NK-92 treated with Interleukin-12 subunit alpha and Interleukin-12 subunit beta, amount 100 ng/mL, for 24 hours (cell line): ENCODE results near the gene RAD51B.
"Not testable (repeated sequence)": the region's sequence is repeated elsewhere in the genome, so short reads cannot be mapped to it uniquely, and the experiment has no call there.

Experiments used
- DNase-seq: peaks from one replicate; lab custom pipeline; 2025; lab: John Stamatoyannopoulos, UW

Gene RAD51B

DNA sequence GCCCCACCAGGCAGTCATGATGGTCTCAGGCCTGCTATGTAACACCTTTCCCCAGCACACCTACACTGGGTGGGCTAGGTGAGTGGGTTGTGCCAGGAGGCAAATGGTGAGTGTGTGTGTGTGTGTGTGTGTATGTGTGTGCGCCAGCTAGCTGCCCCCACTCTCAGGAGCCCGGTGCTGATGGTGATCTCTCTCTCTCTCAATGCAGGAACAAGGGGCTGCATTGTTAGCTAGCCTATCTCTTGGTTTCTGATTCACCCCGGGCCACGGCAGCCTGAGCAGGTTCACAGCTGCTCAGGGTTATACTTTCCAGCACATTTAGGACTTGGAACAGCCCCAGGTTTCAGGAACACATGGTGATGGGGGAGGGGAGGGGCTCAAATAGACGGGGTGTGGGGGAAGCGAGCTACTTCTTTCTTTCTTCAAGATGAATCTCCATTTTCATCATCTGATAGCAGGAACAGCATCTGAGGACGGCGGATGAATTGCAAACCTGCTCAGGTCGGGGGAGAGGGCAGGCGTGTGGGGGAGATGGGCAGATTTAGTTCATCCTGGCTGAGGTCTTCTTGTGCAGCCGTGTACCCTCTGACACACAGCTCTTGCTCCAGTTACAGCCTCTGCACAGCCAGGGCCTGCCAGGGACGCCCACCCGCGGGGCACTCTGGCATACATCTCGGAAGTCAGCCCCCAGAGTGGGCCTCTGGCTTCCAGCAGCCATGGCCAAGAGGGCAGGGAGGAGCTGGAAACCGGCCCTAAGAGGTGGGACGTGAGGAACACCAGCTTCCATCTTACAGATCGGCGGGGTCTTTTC, 835.6 kb downstream of the RAD51B start:
- no peak for DNase-seq

- DNase-seq = no peak
Observed at GRCh38 chr14:68655911-68656316, 836.3 kb downstream of the RAD51B start.

GRCh38 chr14:68656452-68656851, 836.9 kb downstream of the RAD51B start:
- no peak for DNase-seq

DNA sequence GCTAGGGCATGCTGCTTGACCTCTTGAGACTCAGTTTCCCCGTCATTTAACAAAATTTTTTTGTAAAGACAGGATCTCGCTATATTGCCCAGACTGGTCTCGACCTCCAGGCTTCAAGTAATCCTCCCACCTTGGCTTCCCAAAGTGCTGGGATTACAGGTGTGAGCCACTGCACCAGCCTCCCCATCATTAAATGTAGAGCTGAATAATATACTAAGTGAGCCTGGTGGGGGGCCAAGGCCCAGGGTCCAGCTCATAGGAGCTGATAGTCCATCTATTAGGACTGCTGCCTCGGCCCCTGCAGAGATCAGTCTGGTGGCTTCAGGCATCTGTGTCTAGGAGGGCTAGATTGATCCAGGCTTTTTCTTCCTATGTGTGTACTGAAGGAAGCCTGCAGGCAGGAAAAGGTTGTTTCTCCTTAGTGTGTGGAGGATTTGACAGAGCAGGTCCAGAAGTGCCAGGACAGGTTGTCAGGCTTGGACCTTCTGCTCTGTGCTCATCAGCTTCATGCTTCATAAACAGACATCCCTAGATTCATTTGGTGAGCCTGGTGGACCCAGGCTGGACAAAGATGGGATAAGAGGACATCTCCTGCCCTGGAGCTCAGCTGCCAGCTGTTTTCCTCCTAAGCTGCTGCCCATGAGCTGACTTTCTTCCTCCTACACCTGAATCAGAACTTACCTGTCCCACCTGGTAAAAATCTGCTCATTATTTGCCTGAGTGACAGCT, 837.9 kb downstream of the RAD51B start:
- no peak for DNase-seq

DNA sequence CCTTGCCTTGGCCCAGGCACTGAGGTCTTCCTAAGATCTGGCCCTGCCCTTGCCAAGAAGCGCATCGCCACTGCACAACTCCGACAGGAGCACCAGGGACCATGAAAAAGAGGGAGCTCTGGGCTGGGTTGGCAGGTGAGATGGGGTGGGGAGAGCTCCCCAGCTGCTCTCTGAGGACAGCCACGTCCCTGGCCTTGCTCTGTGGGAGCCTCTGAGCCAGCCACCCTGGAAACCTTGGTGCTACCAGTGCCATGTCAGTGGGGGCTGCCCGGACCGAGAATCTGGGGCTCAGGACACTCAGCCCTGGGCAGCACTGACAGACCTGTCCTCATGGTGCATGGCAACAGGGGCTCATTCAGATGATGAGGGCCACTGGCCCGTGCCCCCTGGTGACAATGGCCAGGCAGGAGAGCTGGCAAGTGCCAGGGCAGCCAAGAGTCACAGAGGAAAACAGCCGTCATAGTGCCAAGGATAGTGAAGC, 838.5 kb downstream of the RAD51B start:
- no peak for DNase-seq

- no peak for DNase-seq
Observed at GRCh38 chr14:68658943-68659931, 839.7 kb downstream of the RAD51B start.

DNA sequence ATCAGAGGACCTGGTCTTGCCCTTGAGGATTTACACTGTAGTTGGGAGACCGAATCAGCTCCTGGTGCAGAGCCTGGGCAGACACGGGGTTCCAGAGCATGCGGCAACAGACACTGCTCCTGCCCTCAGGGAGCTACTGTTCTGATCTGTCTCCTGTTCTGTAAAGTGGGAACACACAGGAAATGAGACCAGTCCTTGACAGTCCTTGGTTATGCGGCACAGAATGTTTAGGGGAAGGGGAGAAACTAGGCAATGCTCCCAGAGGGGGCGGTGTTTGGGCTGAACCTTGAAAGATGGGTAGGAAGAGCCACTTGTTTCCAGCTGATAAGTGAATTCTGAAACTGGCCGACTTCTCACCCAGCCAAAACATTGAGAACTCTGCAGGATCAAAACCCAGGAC, 840.9 kb downstream of the RAD51B start:
- DNase-seq = no peak

DNA sequence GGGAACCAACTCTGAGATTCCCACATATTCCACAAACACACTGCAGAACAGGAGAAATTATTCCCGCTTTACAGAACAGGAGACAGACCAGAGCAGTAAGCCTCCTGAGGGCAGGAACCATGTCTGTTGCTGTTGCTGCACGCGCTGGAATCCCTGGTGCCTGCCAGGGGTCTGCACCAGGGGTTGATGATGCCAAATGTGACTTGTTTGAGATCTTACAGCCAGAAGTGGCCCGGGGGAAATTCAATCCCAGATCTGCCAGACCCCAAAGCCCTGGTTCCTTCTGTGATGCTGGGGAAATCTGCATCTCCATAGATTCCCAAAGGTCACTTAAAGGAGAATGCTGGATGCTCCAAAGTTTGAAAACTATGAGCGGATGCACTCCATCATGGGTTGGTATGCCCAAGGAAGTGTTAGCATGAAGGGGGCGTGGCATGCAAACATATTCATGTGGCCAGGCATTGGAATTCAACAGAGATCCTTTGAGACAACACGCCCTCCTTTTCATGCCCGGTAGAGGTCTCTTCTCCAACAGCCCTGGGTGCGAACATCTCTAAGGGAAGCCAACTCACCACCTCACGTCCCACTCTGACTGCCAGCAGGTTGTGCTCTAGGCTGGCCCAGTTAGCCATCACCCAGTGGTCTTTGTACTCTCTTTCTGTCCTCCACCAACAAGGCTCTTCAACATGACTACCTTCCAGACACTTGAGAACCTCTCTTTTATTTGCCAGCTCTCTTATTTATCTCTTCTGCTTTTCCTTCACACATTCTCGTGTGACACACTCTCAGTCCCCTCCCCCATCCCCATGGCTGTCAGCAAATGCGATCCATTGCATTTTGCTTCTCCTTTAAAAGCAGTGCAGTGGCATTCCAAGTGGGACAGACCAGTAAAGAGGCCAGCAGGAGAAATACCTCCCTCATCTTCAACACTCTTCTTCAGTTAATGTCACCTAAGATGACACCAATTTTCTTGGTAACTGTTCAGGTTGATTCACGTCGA, 841.9 kb downstream of the RAD51B start:
- DNase-seq = no peak

- no peak for DNase-seq
Observed at GRCh38 chr14:68662392-68662791, 842.8 kb downstream of the RAD51B start.

DNA sequence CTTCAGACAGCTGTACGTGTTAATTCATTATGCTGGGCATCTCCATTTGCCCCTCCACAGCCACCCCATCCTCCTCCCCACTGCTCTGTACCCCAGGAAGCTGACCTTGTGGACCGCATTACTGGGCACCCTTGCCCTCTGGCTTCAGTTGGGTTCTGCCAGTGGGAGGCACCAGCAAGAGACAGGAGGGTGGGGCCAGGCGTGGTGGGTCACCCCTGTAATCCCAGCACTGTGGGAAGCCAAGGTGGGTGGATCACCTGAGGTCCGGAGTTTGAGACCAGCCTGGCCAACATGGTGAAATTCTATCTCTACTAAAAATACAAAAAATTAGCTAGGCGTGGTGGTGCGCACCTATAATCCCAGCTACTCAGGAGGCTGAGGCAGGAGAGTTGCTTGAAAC, 843.2 kb downstream of the RAD51B start:
- not testable (repeated sequence) for DNase-seq

DNA sequence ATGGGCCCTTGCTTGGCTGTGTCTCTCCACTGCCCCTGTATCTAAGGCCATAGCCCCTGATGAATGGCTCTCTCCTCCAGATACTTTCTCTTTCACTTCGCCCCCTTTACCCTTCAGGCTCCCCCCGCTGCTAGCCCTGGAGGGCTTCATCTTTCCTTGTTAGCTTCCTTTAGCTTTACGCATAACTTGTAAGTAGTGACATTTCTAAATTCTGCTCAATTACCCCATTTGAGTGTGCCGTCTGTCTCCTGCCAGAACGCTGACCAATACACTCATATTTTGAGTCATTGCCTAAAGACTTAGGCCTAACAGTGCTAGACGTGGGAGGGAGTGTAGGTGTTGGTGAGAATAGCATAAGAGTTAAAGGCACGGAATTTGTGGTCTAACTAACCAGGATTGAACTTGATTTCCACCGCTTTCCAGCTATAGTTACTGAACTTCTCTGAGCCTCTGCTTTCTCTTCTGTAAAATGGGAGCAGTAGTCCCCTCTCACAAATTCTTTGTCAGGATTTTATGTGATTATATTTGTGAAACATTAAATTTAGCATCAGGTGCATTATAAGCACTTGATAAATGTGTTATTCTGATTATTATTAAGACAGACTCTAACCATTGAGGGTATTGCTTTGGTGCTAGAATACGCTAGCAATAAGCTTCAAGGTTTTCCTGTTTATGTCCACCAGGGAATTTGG, 844.0 kb downstream of the RAD51B start:
- no peak for DNase-seq

GRCh38 chr14:68664225-68664681, 844.7 kb downstream of the RAD51B start:
- no peak for DNase-seq

DNA sequence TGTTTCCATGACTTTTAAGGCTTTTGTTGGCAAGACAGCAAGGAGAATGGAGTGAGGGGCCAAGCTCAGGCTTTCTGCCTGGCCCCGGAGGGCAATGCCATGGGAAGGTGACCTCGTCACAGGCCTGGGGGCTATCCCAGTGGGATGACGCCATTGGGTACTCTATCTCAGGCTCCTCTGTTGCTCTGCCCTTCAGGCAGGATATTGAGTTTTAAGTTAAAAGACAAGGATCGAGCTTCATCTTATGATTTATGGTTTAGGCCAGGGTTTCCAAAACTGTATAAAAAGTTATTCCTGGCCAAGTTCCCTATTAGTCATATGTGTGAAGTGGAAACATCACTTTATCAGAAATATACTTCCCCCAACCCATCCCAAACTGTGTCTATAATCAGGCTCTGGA, 845.6 kb downstream of the RAD51B start:
- no peak for DNase-seq

- DNase-seq = no peak
Observed at GRCh38 chr14:68665792-68666204, 846.2 kb downstream of the RAD51B start.

DNA sequence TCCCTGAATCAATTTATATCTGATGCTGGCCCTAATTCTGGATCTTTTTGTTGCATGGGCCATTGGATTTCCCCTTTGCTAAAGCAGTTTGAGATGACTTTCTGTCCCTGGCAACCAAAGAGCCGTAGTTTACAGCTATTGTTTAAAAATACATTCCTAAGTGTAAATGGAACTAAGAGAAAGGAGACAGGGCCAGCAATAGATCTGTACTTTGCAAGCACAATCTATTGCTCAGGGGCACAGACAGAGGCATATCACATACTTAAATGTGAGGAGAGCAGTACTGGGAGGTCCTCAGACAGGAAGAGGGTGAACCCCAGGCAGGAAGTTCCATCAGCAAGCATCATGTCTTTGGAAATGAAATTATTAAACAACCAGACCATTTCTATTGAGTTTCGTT, 846.7 kb downstream of the RAD51B start:
- DNase-seq = no peak

- DNase-seq = no peak
Observed at GRCh38 chr14:68666899-68667298, 847.3 kb downstream of the RAD51B start.

DNA sequence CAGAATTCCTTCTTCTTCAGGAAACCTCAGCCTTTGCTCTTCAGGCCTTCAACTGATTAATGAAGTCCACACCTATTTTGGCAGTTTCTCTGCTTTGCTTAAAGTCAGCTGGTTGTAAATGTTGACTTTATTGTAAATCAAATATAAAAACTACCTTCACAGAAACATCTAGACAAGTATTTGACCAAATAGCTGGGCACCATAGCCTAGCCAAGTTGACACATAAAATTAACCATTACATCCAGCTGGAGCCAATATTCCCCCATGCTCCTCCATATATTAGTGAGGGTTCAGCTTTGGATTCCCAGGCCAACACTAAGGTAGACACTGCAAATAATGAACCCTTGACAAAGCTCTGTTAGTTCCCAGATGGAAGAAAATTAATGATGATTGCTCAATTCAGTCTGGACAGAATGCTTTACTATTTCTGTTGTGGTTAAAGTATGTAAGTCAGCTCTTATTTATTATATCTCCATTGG, 847.8 kb downstream of the RAD51B start:
- DNase-seq = no peak

- no peak for DNase-seq
Observed at GRCh38 chr14:68668028-68668427, 848.4 kb downstream of the RAD51B start.

DNA sequence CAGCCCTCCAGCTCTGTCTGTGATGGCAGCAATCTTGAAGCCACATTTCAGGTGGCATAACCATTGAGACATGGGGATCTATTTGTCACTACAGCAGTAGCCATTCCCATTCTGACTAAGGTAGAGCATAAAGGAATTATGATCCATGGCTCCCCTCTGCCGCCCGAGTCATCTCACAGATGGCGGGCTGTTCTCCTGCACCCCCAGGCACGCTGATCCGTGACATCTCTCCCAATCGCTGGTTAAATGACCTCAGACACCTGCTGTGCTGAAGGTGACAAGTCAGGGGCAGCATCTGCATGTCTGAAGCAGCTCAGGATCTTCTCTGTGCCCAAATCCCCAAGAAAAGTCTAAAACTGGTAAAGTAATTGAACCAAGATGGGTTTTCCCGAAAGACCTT, 849.0 kb downstream of the RAD51B start:
- DNase-seq = no peak

DNA sequence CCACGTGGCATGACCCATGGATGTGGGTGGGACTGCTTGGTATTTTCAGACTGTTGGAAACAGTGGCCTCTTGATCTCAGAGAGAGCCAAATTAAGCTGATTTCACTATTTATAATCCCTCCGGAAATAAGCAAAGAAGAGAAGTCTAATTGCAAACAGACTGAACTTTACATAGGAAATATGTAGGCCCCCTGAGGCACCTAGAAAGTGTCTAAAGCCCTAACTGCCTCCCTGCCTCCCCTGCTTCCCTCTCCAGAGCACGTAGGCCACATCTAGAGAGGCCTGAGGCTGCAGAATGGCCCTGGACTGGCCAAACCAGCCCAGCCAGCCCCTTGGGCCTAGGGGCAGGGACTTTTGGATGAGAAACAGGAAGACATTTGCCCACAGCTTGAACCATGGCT, 849.5 kb downstream of the RAD51B start:
- no peak for DNase-seq
